Hepatocyte (in vitro differentiated cells): ENCODE data around the gene SDC3.

Experiments
- CTCF ChIP-seq: fragments of 200-600 bp; sonication (generic); IDR thresholded peaks from 2 replicates; pipeline ENCODE4 v1.5.1; 2016; ENCODE audit warnings: antibody characterized with exemption, mild to moderate bottlenecking; ENCODE audit not compliant: poor library complexity
- EZH2 ChIP-seq: fragments of 200-600 bp; sonication (generic); IDR thresholded peaks from 2 replicates; pipeline ENCODE4 v1.6.1; 2016; ENCODE audit warnings: antibody characterized with exemption, mild to moderate bottlenecking, borderline replicate concordance
- EZH2phosphoT487 ChIP-seq: fragments of 200-600 bp; sonication (generic); IDR thresholded peaks from one replicate; pipeline ENCODE4 v1.6.1; 2018; ENCODE audit warnings: antibody characterized with exemption, mild to moderate bottlenecking, low read depth, moderate library complexity; ENCODE audit not compliant: unreplicated experiment, severe bottlenecking

- TF ChIP-seq CTCF (no peak), EZH2 (no peak), EZH2phosphoT487 (no peak)
Measured at GRCh38 chr1:30936541-30937171, 28.1 kb upstream of the SDC3 start.
